Stomach (tissue), 4 donors: ENCODE measurements around the gene C1orf198.

ENCODE experiments used
- CTCF ChIP-seq, 7 experiments: fragments of 450-650 bp in 4 of 7; fragments of 200-600 bp in 3 of 7; sonication (generic) in 3 of 7; IDR thresholded peaks; one replicate each; pipeline ENCODE4 v1.5.1; 2016 to 2019; ENCODE audit warnings: antibody characterized with exemption in 7 of 7, control low read depth in 2 of 7, mild to moderate bottlenecking in 1 of 7
- EP300 ChIP-seq: sonication (generic); formaldehyde crosslinking; IDR thresholded peaks from one replicate; pipeline ENCODE4 v1.6.1; 2017; ENCODE audit warnings: antibody characterized with exemption
- POLR2A ChIP-seq, 4 donors: fragments of 450-650 bp; IDR thresholded peaks; one replicate each; pipeline ENCODE4 v1.6.1; 2016; ENCODE audit warnings: antibody characterized with exemption in 4 of 4, control low read depth in 2 of 4, mild to moderate bottlenecking in 1 of 4, moderate library complexity in 1 of 4

- TF ChIP-seq CTCF (IDR thresholded peaks at IDR 0.05) (no peak), POLR2A (IDR thresholded peaks at IDR 0.05) (no peak), EP300 (no peak)
Measured at GRCh38 chr1:230823426-230823825, 44.9 kb downstream of the C1orf198 start.
